GM11168 (cell line): ENCODE data around the gene CKAP2L.

ENCODE experiments used
- in situ Hi-C: fragments of 300-500 bp; cut with MboI; formaldehyde crosslinking; loops from one replicate; pipeline ENCODE4 v1.12.0; 2022; ENCODE audit warnings: low sequenced_read_pairs; ENCODE audit not compliant: unreplicated experiment

CKAP2L gene, protein sequence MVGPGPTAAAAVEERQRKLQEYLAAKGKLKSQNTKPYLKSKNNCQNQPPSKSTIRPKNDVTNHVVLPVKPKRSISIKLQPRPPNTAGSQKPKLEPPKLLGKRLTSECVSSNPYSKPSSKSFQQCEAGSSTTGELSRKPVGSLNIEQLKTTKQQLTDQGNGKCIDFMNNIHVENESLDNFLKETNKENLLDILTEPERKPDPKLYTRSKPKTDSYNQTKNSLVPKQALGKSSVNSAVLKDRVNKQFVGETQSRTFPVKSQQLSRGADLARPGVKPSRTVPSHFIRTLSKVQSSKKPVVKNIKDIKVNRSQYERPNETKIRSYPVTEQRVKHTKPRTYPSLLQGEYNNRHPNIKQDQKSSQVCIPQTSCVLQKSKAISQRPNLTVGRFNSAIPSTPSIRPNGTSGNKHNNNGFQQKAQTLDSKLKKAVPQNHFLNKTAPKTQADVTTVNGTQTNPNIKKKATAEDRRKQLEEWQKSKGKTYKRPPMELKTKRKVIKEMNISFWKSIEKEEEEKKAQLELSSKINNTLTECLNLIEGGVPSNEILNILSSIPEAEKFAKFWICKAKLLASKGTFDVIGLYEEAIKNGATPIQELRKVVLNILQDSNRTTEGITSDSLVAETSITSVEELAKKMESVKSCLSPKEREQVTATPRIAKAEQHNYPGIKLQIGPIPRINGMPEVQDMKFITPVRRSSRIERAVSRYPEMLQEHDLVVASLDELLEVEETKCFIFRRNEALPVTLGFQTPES

GRCh38 chr2:112764071-112765044 lies at the start of gene CKAP2L:
Gene CKAP2L (minus strand): TSS chr2:112764609. CDS start chr2:112764598, 11 bp downstream.
- in situ Hi-C loops, result no loop called here

- in situ Hi-C loops, result no loop called here
Measured at GRCh38 chr2:112813280-112813966, 49.0 kb upstream of the CKAP2L start.

DNA sequence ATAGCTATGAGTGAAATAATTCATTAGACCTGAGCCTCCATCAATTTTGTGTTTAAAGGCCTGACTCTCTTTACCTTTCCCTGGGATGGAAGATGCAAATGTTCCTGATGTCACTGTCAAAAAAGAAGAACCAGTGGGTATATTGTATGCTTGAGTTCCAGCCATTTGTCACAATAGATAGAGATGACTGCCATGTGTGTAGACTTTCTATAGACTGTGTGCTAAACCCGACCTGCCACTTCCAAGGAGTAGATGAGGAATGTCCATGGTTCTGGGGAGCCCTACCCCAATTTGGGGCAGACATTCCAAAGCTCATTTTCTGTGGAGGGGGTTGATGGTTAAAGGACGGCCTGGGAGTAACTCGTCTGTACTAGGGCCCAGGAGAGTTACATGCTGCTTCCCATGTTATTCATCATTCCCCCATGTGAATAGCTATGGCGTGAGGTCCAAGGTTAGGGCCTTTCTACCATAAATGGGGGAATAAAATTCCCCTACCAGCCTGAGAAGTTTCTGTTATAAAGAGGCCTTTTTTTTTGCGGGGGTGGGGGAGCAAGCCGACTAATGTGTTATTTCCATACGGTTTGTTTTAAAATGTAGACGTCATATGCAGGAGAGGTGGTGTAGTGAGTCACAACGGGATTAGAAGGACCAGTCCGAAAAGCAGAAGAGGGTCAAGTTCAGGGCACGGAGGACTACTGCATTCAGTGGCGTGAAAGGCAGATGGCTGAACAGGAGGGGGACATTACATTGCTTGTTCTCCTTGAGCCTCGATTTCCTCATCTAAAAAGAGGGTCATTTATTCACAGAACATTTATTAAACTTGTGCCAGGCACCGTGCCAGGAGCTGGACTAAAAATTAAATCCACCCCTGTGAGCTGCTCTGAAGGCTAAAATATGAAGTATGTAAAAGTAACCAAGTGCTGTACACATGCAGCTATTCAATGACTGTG lies 48.2 kb upstream of the CKAP2L start:
- in situ Hi-C loops, result no loop called here

DNA sequence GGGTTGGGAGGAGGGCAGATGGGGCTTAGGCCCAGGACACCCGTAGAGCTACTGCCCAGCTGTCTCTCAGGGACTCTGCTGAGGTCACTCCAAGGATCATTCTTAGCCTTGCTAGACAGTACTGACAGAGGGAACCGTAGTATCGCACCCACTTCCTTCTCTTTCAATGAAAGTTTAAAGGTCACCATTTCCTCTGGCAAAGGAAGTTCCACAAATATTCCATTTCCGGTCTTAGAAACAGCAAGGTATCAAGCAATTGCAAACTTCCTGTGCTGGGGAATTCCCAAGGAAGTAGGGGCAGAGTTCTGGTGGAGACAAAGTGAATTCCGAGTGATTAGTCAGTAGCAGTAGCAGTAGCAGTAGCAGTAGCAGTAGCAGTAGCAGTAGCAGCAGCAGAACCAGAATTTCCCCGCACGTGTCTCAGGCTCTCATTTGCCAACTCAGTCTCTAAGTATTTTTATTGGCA lies 47.5 kb upstream of the CKAP2L start:
- in situ Hi-C loops, result no loop called here

DNA sequence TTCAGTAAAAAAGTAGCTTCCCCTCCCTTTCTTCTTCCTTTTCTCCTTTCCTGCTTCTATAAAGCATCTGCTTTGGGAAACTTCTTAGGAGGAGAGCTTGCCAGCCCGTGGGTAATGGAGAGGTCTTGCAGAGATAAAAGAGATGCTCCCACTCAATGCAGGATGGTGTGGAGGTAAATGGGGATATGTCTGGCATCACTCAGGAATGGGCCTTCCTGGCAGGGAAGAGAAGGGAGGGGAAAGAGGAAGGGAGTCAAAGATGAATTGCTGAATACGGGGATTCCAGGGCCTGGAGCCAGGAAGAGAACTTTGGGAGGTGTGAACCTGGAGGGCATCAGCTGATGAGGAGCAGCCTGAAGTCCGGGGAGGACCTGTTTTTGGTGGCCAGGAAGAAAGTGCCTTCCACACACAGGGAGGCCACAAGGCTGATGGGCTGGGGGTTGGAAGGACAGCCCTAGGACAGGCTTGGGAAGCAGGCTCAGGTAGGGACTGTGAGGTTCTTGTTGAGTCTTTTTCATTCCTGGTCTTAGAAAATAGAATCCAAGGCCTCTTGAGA lies 46.9 kb upstream of the CKAP2L start:
- in situ Hi-C loops, result no loop called here

- in situ Hi-C loops, result no loop called here
Measured at GRCh38 chr2:112809112-112809511, 44.7 kb upstream of the CKAP2L start.

- in situ Hi-C loops, result no loop called here
Measured at GRCh38 chr2:112807233-112807807, 42.9 kb upstream of the CKAP2L start.

- in situ Hi-C loops, result no loop called here
Measured at GRCh38 chr2:112805542-112805941, 41.1 kb upstream of the CKAP2L start.

- in situ Hi-C loops, result no loop called here
Measured at GRCh38 chr2:112803691-112804521, 39.5 kb upstream of the CKAP2L start.

DNA sequence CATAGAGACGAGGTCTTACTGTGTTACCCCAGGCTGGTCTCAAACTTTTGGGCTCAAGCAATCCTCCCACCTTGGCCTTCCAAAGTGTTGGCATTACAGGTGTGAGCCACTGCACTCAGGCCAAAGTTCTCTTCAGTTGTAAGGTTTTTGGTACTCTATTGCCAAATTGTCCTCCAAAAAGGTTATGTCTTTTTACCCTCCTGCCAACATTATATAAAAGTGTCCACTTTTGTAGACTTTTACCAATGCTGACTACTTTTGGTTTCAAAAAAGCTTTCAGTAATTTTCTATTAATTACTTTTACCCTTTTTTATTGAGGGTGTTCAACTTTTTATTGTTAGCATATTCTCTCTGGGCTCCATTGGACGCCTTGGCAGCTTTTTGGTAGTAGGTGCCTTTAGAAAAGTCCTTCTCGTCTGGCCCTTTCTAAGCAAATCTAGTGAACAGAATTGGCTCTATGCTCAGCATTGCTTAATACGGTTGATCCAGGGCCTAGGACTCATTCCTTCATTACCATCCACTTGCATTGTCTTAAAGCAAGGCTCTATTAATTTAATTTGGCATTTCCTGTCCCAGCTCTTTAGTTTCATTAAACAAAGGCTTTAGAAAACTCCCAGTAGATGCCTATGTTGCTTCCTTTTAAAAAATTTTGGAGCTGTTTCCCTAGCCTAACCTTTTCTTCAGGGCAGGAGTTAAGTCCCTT lies 36.6 kb upstream of the CKAP2L start:
- in situ Hi-C loops, result no loop called here

DNA sequence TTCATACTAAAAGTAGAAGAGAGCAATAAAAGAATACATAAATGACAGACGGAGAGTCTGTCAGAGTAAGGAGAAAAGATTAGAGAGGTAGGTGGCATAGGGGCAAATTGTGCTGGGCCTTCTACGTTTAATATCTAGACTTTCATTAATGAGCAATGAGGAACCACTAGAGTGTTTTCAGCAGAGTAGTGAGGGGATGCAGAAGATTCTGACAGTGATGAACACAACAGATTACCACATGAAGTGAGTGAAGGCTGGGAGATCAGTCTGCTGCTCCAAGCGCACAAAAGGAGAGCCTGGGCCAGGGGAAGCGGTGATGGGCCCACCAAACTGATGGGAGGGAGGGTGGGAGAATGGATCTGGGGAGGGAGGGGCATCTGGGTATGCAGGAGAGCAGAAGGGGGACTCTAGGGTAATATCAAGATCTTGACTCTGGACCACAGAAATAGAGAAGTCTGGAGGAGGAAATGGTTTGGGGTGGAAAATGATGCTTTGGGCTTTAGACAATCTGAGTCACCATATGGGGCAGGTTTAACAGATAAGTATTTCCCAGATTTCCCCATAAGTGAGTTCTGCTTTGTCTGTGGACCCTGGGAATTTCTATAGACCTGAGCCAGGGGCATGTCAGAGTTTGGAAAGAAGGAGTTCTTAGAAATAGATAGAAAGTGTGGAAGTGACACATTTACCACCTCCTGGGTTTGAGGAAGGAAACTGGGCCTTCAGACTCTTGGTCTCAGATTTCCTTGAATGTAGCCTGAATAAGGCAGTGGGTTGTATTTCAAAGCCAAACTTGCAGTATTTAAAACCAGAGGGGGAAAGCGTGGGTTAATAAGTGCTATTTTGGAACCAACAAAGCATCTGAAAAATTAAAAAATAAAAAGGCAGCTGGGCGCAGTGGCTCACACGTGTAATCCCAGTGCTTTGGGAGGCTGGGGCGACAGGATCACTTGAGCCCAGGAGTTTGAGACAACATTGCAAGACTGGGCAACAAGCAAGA lies 34.9 kb upstream of the CKAP2L start:
- in situ Hi-C loops, result no loop called here

- in situ Hi-C loops, result no loop called here
Measured at GRCh38 chr2:112796486-112796885, 32.1 kb upstream of the CKAP2L start.

- in situ Hi-C loops, result no loop called here
Measured at GRCh38 chr2:112795774-112796173, 31.4 kb upstream of the CKAP2L start.

GRCh38 chr2:112794841-112795240 lies 30.4 kb upstream of the CKAP2L start:
- in situ Hi-C loops, result no loop called here

GRCh38 chr2:112794131-112794733 lies 29.8 kb upstream of the CKAP2L start:
- in situ Hi-C loops, result no loop called here
